HepG2 (cell line): Measurements from ENCODE around the gene PARS2. TPM values are rescaled to one million over a fixed set of nuclear protein-coding genes. Genes with fewer than 3 reads are reported as not detected.

ENCODE experiments used
- ARNT ChIP-seq: fragments of 450-650 bp; IDR thresholded peaks from 2 replicates; pipeline ENCODE4 v1.6.1; 2017
- ETV5 ChIP-seq: IDR thresholded peaks from 2 replicates; pipeline ENCODE4 v1.6.1; 2018; ENCODE audit warnings: missing biosample characterization, missing genetic modification reagents, inconsistent platforms, borderline replicate concordance
- HCFC1 ChIP-seq: fragments of 150-350 bp; IDR thresholded peaks from 2 replicates; pipeline ENCODE4 v1.6.1; 2014; ENCODE audit warnings: low read depth, low read length
- HNRNPUL1 ChIP-seq: fragments of 200-400 bp; formaldehyde crosslinking; IDR thresholded peaks from 2 replicates; pipeline ENCODE4 v1.6.1; 2017; ENCODE audit warnings: low read depth, mild to moderate bottlenecking, low read length, moderate library complexity
- HOXD1 ChIP-seq: sonication (generic); formaldehyde crosslinking; IDR thresholded peaks from 2 replicates; pipeline ENCODE4 v1.5.0; 2020; ENCODE audit warnings: missing genetic modification reagents
- MTA3 ChIP-seq: sonication (generic); formaldehyde crosslinking; IDR thresholded peaks from 2 replicates; pipeline ENCODE4 v1.4.0; 2020; ENCODE audit warnings: missing genetic modification reagents
- MXD1 ChIP-seq: sonication (generic); formaldehyde crosslinking; IDR thresholded peaks from 2 replicates; pipeline ENCODE4 v1.4.0; 2020; ENCODE audit warnings: mild to moderate bottlenecking, missing genetic modification reagents
- NFKBIZ ChIP-seq: IDR thresholded peaks from 2 replicates; pipeline ENCODE4 v1.6.1; 2018; ENCODE audit warnings: missing genetic modification reagents, missing compliant biosample characterization
- PBX3 ChIP-seq: sonication (generic); formaldehyde crosslinking; IDR thresholded peaks from 2 replicates; pipeline ENCODE4 v1.8.1; 2023; ENCODE audit warnings: missing genetic modification reagents, inconsistent platforms, borderline replicate concordance
- PLRG1 ChIP-seq: fragments of 450-650 bp; conservative IDR thresholded peaks from 2 replicates; pipeline ENCODE4 v1.6.1; 2016
- ZNF362 ChIP-seq: sonication (generic); formaldehyde crosslinking; IDR thresholded peaks from 2 replicates; pipeline ENCODE4 v1.4.0; 2020; ENCODE audit warnings: missing genetic modification reagents, mild to moderate bottlenecking, borderline replicate concordance
- ZNF547 ChIP-seq: sonication (generic); formaldehyde crosslinking; IDR thresholded peaks from 2 replicates; pipeline ENCODE4 v1.5.1; 2020; ENCODE audit warnings: mild to moderate bottlenecking, missing genetic modification reagents
- ZNF556 ChIP-seq: sonication (generic); formaldehyde crosslinking; IDR thresholded peaks from 2 replicates; pipeline ENCODE4 v1.4.0; 2020; ENCODE audit warnings: mild to moderate bottlenecking, missing genetic modification reagents, borderline replicate concordance
- ZNF773 ChIP-seq: sonication (generic); formaldehyde crosslinking; IDR thresholded peaks from 2 replicates; pipeline ENCODE4 v1.4.0; 2020; ENCODE audit warnings: missing genetic modification reagents, borderline replicate concordance
- ZNF878 ChIP-seq: sonication (generic); formaldehyde crosslinking; IDR thresholded peaks from 2 replicates; pipeline ENCODE4 v1.8.1; 2023; ENCODE audit warnings: mild to moderate bottlenecking, missing genetic modification reagents, moderate library complexity
- polyA plus RNA-seq, 8 experiments: library from polyadenylated mRNA; depleted of rRNA in 3 of 8; stranded (reverse) in 7 of 8; unstranded in 1 of 8; fragments of >200 nt; fragmentation: Illumina TruSeq in 4 of 8; extraction: Trizol in 4 of 8; gene quantifications; 2 replicates each; pipeline versions ENCODE4 v1.2.1 to v1.2.3, GENCODE V29; 2011 to 2016; ENCODE audit warnings: low read depth in 4 of 8, missing spikeins in 1 of 8, mixed read lengths in 1 of 8; ENCODE audit not compliant: insufficient read depth in 1 of 8
- total RNA-seq, 5 experiments: library from RNA; depleted of rRNA; stranded (reverse); fragments of >200 nt; fragmentation: Illumina TruSeq; extraction: Trizol; gene quantifications; 2 replicates each; pipeline ENCODE4 v1.2.3, GENCODE V29; 2016; ENCODE audit warnings: low read depth in 1 of 5
- TF ChIP-seq, protein P1 (sequence below), 2 experiments: sonication (generic) in 1 of 2; formaldehyde crosslinking in 1 of 2; IDR thresholded peaks; 2 replicates each; pipeline versions ENCODE4 v1.5.1 to v1.6.1; 2011 to 2020; ENCODE audit warnings: borderline replicate concordance in 1 of 2, low read depth in 1 of 2, low read length in 1 of 2, mild to moderate bottlenecking in 1 of 2, missing genetic modification reagents in 1 of 2, moderate library complexity in 1 of 2
- TF ChIP-seq, protein P2 (sequence below): sonication (generic); formaldehyde crosslinking; IDR thresholded peaks from 2 replicates; pipeline ENCODE4 v1.5.0; 2020; ENCODE audit warnings: missing genetic modification reagents
- TF ChIP-seq, protein P3 (sequence below): sonication (generic); formaldehyde crosslinking; IDR thresholded peaks from 2 replicates; pipeline ENCODE4 v1.4.0; 2020; ENCODE audit warnings: mild to moderate bottlenecking, missing genetic modification reagents

The PARS2 gene
- total and polyA plus RNA-seq, 2 of the 13 experiments (the other 11 are each of a cell fraction or from before 2014, with no cell fraction given): 2.4 to 4.6 TPM

- peak; percentile 58; the same call in 1 of the 2 replicates for TF ChIP-seq ZNF556
- TF ChIP-seq, protein P1, sequence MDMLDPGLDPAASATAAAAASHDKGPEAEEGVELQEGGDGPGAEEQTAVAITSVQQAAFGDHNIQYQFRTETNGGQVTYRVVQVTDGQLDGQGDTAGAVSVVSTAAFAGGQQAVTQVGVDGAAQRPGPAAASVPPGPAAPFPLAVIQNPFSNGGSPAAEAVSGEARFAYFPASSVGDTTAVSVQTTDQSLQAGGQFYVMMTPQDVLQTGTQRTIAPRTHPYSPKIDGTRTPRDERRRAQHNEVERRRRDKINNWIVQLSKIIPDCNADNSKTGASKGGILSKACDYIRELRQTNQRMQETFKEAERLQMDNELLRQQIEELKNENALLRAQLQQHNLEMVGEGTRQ (IDR thresholded peaks at IDR 0.05; ENCODE audit: low read depth, low read length): no peak
- TF ChIP-seq, protein P1 (CRISPR knock-in tag; IDR thresholded peaks at IDR 0.05; ENCODE audit: borderline replicate concordance): 0 out of 2 replicates have a peak, but pooled peaks have one; percentile 36
- no peak for TF ChIP-seq ARNT
- peak; percentile 67 for TF ChIP-seq ETV5
- TF ChIP-seq ZNF878: no peak
- no peak for TF ChIP-seq PLRG1
- TF ChIP-seq, protein P2, sequence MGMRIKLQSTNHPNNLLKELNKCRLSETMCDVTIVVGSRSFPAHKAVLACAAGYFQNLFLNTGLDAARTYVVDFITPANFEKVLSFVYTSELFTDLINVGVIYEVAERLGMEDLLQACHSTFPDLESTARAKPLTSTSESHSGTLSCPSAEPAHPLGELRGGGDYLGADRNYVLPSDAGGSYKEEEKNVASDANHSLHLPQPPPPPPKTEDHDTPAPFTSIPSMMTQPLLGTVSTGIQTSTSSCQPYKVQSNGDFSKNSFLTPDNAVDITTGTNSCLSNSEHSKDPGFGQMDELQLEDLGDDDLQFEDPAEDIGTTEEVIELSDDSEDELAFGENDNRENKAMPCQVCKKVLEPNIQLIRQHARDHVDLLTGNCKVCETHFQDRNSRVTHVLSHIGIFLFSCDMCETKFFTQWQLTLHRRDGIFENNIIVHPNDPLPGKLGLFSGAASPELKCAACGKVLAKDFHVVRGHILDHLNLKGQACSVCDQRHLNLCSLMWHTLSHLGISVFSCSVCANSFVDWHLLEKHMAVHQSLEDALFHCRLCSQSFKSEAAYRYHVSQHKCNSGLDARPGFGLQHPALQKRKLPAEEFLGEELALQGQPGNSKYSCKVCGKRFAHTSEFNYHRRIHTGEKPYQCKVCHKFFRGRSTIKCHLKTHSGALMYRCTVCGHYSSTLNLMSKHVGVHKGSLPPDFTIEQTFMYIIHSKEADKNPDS (CRISPR knock-in tag): 0 out of 2 replicates have a peak, but pooled peaks have one; percentile 39
- TF ChIP-seq HCFC1: peak; percentile 74
- no peak for TF ChIP-seq MTA3 (CRISPR knock-in tag)
- TF ChIP-seq NFKBIZ: no peak; the same call in 1 of the 2 replicates
- TF ChIP-seq HOXD1 (CRISPR knock-in tag): peak; percentile 73; the same call in 1 of the 2 replicates
- TF ChIP-seq HNRNPUL1: no peak
- TF ChIP-seq MXD1 (CRISPR knock-in tag): peak; percentile 93
- TF ChIP-seq ZNF773 (CRISPR knock-in tag): no peak
- peak; percentile 50; the same call in 1 of the 2 replicates for TF ChIP-seq ZNF362 (CRISPR knock-in tag)
- TF ChIP-seq ZNF547 (CRISPR knock-in tag): peak; percentile 81
- TF ChIP-seq PBX3: no peak
- TF ChIP-seq, protein P3, sequence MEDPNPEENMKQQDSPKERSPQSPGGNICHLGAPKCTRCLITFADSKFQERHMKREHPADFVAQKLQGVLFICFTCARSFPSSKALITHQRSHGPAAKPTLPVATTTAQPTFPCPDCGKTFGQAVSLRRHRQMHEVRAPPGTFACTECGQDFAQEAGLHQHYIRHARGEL (CRISPR knock-in tag): no peak
These were observed 48.6 kb downstream of the PARS2 start, which contains the start of gene TTC4 (continued) for GRCh38 chr1:54715493-54716298.
